ENCODE data around the gene SMIM3.
"Not testable (repeated sequence)": the region's sequence is repeated elsewhere in the genome, so short reads cannot be mapped to it uniquely, and the experiment has no call there.

The SMIM3 gene

GRCh38 chr5:150778517-150779396 is at the start of gene SMIM3:
Gene SMIM3, plus strand, starts transcription at chr5:150778757. Its CDS starts 16,684 bp downstream, at chr5:150795441.
- peak; percentile 35 to 52 for DNase-seq

GRCh38 chr5:150729859-150730258 is 48.7 kb upstream of the SMIM3 start:
- DNase-seq, result no peak

- peak in 1 of 2 donors; percentile 9 for DNase-seq
These were observed 46.8 kb upstream of the SMIM3 start for GRCh38 chr5:150731669-150732242.

GRCh38 chr5:150734579-150735384 is 43.8 kb upstream of the SMIM3 start:
- no peak for DNase-seq

GRCh38 chr5:150738862-150739261 is 39.7 kb upstream of the SMIM3 start:
- DNase-seq, result no peak

- DNase-seq, result no peak
These were observed 37.6 kb upstream of the SMIM3 start for GRCh38 chr5:150740992-150741391.

GRCh38 chr5:150742455-150743141 is 36.0 kb upstream of the SMIM3 start:
- not testable (repeated sequence) for DNase-seq

- DNase-seq, result not testable (repeated sequence)
These were observed 35.4 kb upstream of the SMIM3 start for GRCh38 chr5:150743142-150743488.

- DNase-seq, result no peak
These were observed 28.1 kb upstream of the SMIM3 start for GRCh38 chr5:150750469-150750868.

GRCh38 chr5:150751096-150751891 is 27.3 kb upstream of the SMIM3 start:
- no peak for DNase-seq

- no peak for DNase-seq
These were observed 25.1 kb upstream of the SMIM3 start for GRCh38 chr5:150753463-150753862.

- DNase-seq, result no peak
These were observed 24.7 kb upstream of the SMIM3 start for GRCh38 chr5:150753863-150754262.

GRCh38 chr5:150757087-150757649 is 21.4 kb upstream of the SMIM3 start:
- no peak for DNase-seq

- no peak for DNase-seq
These were observed 20.4 kb upstream of the SMIM3 start for GRCh38 chr5:150758203-150758530.

GRCh38 chr5:150758531-150759333 is 19.8 kb upstream of the SMIM3 start, which contains the start of gene DCTN4:
Gene DCTN4, minus strand, starts transcription at chr5:150759017. Its CDS starts 24 bp downstream, at chr5:150758993.
- peak; percentile 99 to 100 for DNase-seq

- no peak for DNase-seq
These were observed 19.3 kb upstream of the SMIM3 start for GRCh38 chr5:150759334-150759583.

GRCh38 chr5:150762211-150762610 is 16.3 kb upstream of the SMIM3 start:
- no peak for DNase-seq

GRCh38 chr5:150763023-150763769 is 15.4 kb upstream of the SMIM3 start:
- no peak for DNase-seq

GRCh38 chr5:150764530-150764929 is 14.0 kb upstream of the SMIM3 start:
- DNase-seq, result no peak

Measured in hippocampal formation (tissue), 2 donors.